Measurements from ENCODE around the gene CHD6. TPM values are rescaled to one million over a fixed set of nuclear protein-coding genes. Genes with fewer than 3 reads are reported as not detected.

The CHD6 gene
- total RNA-seq, 2 donors from 2014 or later, result 40.9 to 72.0 TPM

- no peak for DNase-seq (ENCODE audit: low spot score)
- no peaks in the 10 kb centered on the region for H3K9me3 ChIP-seq
- WGBS, result 88% methylated on average over 4 of the region's 4 CpGs
- intact Hi-C loops (cut with DNase I), result no loop called here
- H3K4me1 ChIP-seq (replicated peaks), result no peaks in the 10 kb centered on the region
- no peak overlapping the region for H3K27ac ChIP-seq
- H3K4me3 ChIP-seq, result no peak overlapping the region
- no peak for TF ChIP-seq POLR2A (IDR thresholded peaks at IDR 0.05)
- peaks cover 0 to 12% of the 10 kb centered on the region in 2 donors for H3K36me3 ChIP-seq
- H3K27me3 ChIP-seq (replicated peaks; ENCODE audit: insufficient read depth), result no peaks in the 10 kb centered on the region
Observed at GRCh38 chr20:41446456-41446855, 171.7 kb downstream of the CHD6 start.

- intact Hi-C loops (cut with DNase I), result no loop called here
- TF ChIP-seq POLR2AphosphoS5 (IDR thresholded peaks at IDR 0.05) (no peak), POLR2A (IDR thresholded peaks at IDR 0.05) (no peak), CTCF (IDR thresholded peaks at IDR 0.05) (no peak)
- H3K4me1 ChIP-seq (replicated peaks), result no peaks in the 10 kb centered on the region
- no peak overlapping the region for H3K27ac ChIP-seq
- H3K27me3 ChIP-seq (replicated peaks; ENCODE audit: insufficient read depth), result no peaks in the 10 kb centered on the region
- H3K4me3 ChIP-seq, result no peak overlapping the region
- peaks cover 0 to 12% of the 10 kb centered on the region in 2 donors for H3K36me3 ChIP-seq
- no peaks in the 10 kb centered on the region for H3K9me3 ChIP-seq
- DNase-seq (ENCODE audit: low spot score), result no peak
Observed at GRCh38 chr20:41444821-41445220, 173.4 kb downstream of the CHD6 start.

- no peak for DNase-seq (ENCODE audit: low spot score)
- Histone ChIP-seq H3K36me3 (peaks cover 0 to 12% of the 10 kb centered on the region in 2 donors), H3K27me3 (replicated peaks; ENCODE audit: insufficient read depth) (no peaks in the 10 kb centered on the region), H3K9me3 (no peaks in the 10 kb centered on the region), H3K27ac (no peak overlapping the region), H3K4me1 (replicated peaks) (no peaks in the 10 kb centered on the region), H3K4me3 (no peak overlapping the region)
- TF ChIP-seq CTCF (IDR thresholded peaks at IDR 0.05) (no peak), POLR2A (IDR thresholded peaks at IDR 0.05) (no peak), POLR2AphosphoS5 (IDR thresholded peaks at IDR 0.05) (no peak)
- intact Hi-C loops (cut with DNase I), result no loop called here
Observed at GRCh38 chr20:41443691-41444090, 174.5 kb downstream of the CHD6 start.

- Histone ChIP-seq H3K9me3 (no peaks in the 10 kb centered on the region), H3K4me3 (no peak overlapping the region), H3K4me1 (replicated peaks) (no peaks in the 10 kb centered on the region), H3K27me3 (replicated peaks; ENCODE audit: insufficient read depth) (no peaks in the 10 kb centered on the region), H3K36me3 (no peaks in the 10 kb centered on the region), H3K27ac (no peak overlapping the region)
- WGBS, result 88% methylated on average over 3 of the region's 3 CpGs
- TF ChIP-seq CTCF (IDR thresholded peaks at IDR 0.05) (no peak), POLR2AphosphoS5 (IDR thresholded peaks at IDR 0.05) (no peak), POLR2A (IDR thresholded peaks at IDR 0.05) (no peak)
- intact Hi-C loops (cut with DNase I), result no loop called here
- DNase-seq (ENCODE audit: low spot score), result no peak
Observed at GRCh38 chr20:41440882-41441281, 177.3 kb downstream of the CHD6 start.

- Histone ChIP-seq H3K4me3 (no peak overlapping the region), H3K27me3 (replicated peaks; ENCODE audit: insufficient read depth) (no peaks in the 10 kb centered on the region), H3K36me3 (no peaks in the 10 kb centered on the region), H3K9me3 (no peaks in the 10 kb centered on the region), H3K27ac (no peak overlapping the region), H3K4me1 (replicated peaks) (no peaks in the 10 kb centered on the region)
- WGBS, result 84% methylated on average over 2 of the region's 2 CpGs
- no peak for TF ChIP-seq CTCF (IDR thresholded peaks at IDR 0.05)
- no peak for TF ChIP-seq POLR2A (IDR thresholded peaks at IDR 0.05)
- TF ChIP-seq POLR2AphosphoS5 (IDR thresholded peaks at IDR 0.05), result no peak
- intact Hi-C loops (cut with DNase I), result no loop called here
- DNase-seq (ENCODE audit: low spot score), result no peak
Observed at GRCh38 chr20:41437836-41438235, 180.3 kb downstream of the CHD6 start.

Measured in prostate gland (tissue), 2 donors.